ENCODE results near the gene ANKDD1A.

Gene ANKDD1A

GRCh38 chr15:64877435-64877834 is 34.3 kb upstream of the ANKDD1A start:
- peak overlapping the region; percentile 59 for H3K4me2 ChIP-seq
- no peaks in the 10 kb centered on the region for H3K27me3 ChIP-seq
- no peak overlapping the region for H3K4me3 ChIP-seq
- no peaks in the 10 kb centered on the region for H3K36me3 ChIP-seq
- peak overlapping the region; percentile 21; the same call in 1 of the 2 replicates for H3K9ac ChIP-seq
- H3K9me3 ChIP-seq, result no peaks in the 10 kb centered on the region
- no peaks in the 10 kb centered on the region for H4K20me1 ChIP-seq
- H3K27ac ChIP-seq, result peak overlapping the region; percentile 44
- peaks cover 67% of the 10 kb centered on the region for H3K4me1 ChIP-seq
- TF ChIP-seq Cebpa-rat (IDR thresholded peaks at IDR 0.05), result no peak

- no peaks in the 10 kb centered on the region for H3K9me3 ChIP-seq
- H3K27ac ChIP-seq, result peak overlapping the region; percentile 44; the same call in 1 of the 2 replicates
- H3K36me3 ChIP-seq, result no peaks in the 10 kb centered on the region
- 0 out of 2 replicates have a peak overlapping the region, but pooled peaks have one; percentile 7 for H3K9ac ChIP-seq
- H4K20me1 ChIP-seq, result no peaks in the 10 kb centered on the region
- H3K4me2 ChIP-seq, result peak overlapping the region; percentile 59
- no peaks in the 10 kb centered on the region for H3K27me3 ChIP-seq
- H3K4me1 ChIP-seq, result peaks cover 67% of the 10 kb centered on the region
- H3K4me3 ChIP-seq, result no peak overlapping the region
- no peak for TF ChIP-seq Cebpa-rat (IDR thresholded peaks at IDR 0.05)
Observed at GRCh38 chr15:64878705-64879104, 33.0 kb upstream of the ANKDD1A start.

GRCh38 chr15:64883100-64883581 is 28.6 kb upstream of the ANKDD1A start:
- Histone ChIP-seq H3K9ac (no peak overlapping the region), H3K36me3 (no peaks in the 10 kb centered on the region), H3K27me3 (no peaks in the 10 kb centered on the region), H3K4me3 (no peak overlapping the region), H3K4me1 (peaks cover 44% of the 10 kb centered on the region), H4K20me1 (no peaks in the 10 kb centered on the region), H3K9me3 (no peaks in the 10 kb centered on the region), H3K4me2 (peak overlapping the region; percentile 61), H3K27ac (no peak overlapping the region)
- no peak for TF ChIP-seq Cebpa-rat (IDR thresholded peaks at IDR 0.05)

GRCh38 chr15:64883997-64884511 is 27.6 kb upstream of the ANKDD1A start:
- Histone ChIP-seq H4K20me1 (no peaks in the 10 kb centered on the region), H3K36me3 (no peaks in the 10 kb centered on the region), H3K4me3 (no peak overlapping the region), H3K9ac (no peak overlapping the region), H3K4me2 (peak overlapping the region; percentile 61), H3K27me3 (no peaks in the 10 kb centered on the region), H3K4me1 (peaks cover 35% of the 10 kb centered on the region), H3K9me3 (no peaks in the 10 kb centered on the region), H3K27ac (no peak overlapping the region)
- no peak for TF ChIP-seq Cebpa-rat (IDR thresholded peaks at IDR 0.05)

- no peak for TF ChIP-seq Cebpa-rat (IDR thresholded peaks at IDR 0.05)
- H3K9ac ChIP-seq, result no peak overlapping the region
- H3K4me3 ChIP-seq, result no peak overlapping the region
- H4K20me1 ChIP-seq, result no peaks in the 10 kb centered on the region
- no peaks in the 10 kb centered on the region for H3K27me3 ChIP-seq
- no peak overlapping the region for H3K27ac ChIP-seq
- H3K4me1 ChIP-seq, result peaks cover 32% of the 10 kb centered on the region
- H3K36me3 ChIP-seq, result no peaks in the 10 kb centered on the region
- H3K9me3 ChIP-seq, result no peaks in the 10 kb centered on the region
- no peak overlapping the region for H3K4me2 ChIP-seq
Observed at GRCh38 chr15:64884679-64885078, 27.0 kb upstream of the ANKDD1A start.

- no peaks in the 10 kb centered on the region for H3K36me3 ChIP-seq
- TF ChIP-seq Cebpa-rat (IDR thresholded peaks at IDR 0.05), result no peak
- no peaks in the 10 kb centered on the region for H3K27me3 ChIP-seq
- H3K9me3 ChIP-seq, result no peaks in the 10 kb centered on the region
- no peak overlapping the region for H3K4me3 ChIP-seq
- H3K4me1 ChIP-seq, result peaks cover 40% of the 10 kb centered on the region
- no peak overlapping the region for H3K4me2 ChIP-seq
- no peaks in the 10 kb centered on the region for H4K20me1 ChIP-seq
- no peak overlapping the region for H3K9ac ChIP-seq
- H3K27ac ChIP-seq, result 0 out of 2 replicates have a peak overlapping the region, but pooled peaks have one; percentile 13
Observed at GRCh38 chr15:64888336-64888735, 23.4 kb upstream of the ANKDD1A start.

- no peaks in the 10 kb centered on the region for H3K27me3 ChIP-seq
- no peak for TF ChIP-seq Cebpa-rat (IDR thresholded peaks at IDR 0.05)
- peaks cover 46% of the 10 kb centered on the region for H3K4me1 ChIP-seq
- peak overlapping the region; percentile 34; the same call in 1 of the 2 replicates for H3K9ac ChIP-seq
- H3K4me2 ChIP-seq, result peak overlapping the region; percentile 96
- H3K27ac ChIP-seq, result peak overlapping the region; percentile 95
- no peaks in the 10 kb centered on the region for H3K9me3 ChIP-seq
- no peaks in the 10 kb centered on the region for H3K36me3 ChIP-seq
- H4K20me1 ChIP-seq, result no peaks in the 10 kb centered on the region
- no peak overlapping the region for H3K4me3 ChIP-seq
Observed at GRCh38 chr15:64891561-64891960, 20.1 kb upstream of the ANKDD1A start.

GRCh38 chr15:64892847-64893403 is 18.8 kb upstream of the ANKDD1A start:
- H3K9me3 ChIP-seq, result no peaks in the 10 kb centered on the region
- no peaks in the 10 kb centered on the region for H4K20me1 ChIP-seq
- H3K27ac ChIP-seq, result peak overlapping the region; percentile 95
- H3K27me3 ChIP-seq, result no peaks in the 10 kb centered on the region
- no peak for TF ChIP-seq Cebpa-rat (IDR thresholded peaks at IDR 0.05)
- H3K9ac ChIP-seq, result peak overlapping the region; percentile 80
- H3K4me2 ChIP-seq, result peak overlapping the region; percentile 96
- peak overlapping the region; percentile 62 for H3K4me3 ChIP-seq
- peaks cover 60% of the 10 kb centered on the region for H3K4me1 ChIP-seq
- no peaks in the 10 kb centered on the region for H3K36me3 ChIP-seq

DNA sequence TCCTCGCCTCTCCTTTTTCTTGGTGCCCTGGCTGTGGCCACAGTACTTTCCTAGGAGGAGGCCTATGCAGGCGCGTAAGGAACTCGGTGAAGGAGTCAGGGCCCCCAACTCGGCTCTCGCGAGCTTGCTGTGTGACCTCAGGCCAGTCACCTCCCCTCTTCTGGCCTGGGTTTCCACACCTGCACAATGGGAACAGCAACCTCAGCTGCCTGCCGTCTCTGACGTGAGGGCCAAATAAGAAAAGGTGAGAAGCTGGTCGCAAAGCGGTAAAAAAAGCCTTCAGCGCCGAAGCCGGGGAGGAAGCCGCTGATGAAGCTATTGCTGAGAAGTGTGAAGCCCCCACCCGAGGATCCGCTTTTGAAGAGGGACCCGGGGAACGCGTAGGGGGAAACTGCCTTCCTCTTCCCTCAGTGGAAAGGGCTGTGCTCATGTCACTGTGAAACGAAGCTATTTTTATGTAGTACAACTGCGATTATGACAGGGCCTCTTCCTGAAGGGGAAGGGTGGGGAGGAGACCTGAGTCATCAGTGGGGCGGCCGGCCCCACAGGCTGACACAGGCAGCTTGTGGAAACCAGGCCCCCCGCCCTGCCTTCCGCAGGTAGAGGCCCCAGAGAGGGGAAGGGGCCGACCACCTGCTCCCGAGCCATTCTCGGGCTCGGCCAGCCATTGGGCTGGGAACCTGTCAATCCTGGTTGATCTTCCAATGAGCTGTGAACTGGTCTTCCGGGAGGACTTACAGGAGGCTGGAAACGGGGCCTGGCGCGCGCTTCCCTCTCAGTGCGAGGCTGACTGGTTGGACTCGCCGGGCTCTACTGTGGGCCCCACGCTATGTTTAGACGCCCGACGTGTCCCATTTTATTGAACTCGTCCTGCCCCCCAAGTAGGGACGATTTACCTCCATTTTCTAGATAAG is 18.0 kb upstream of the ANKDD1A start:
- peak overlapping the region; percentile 95 for H3K27ac ChIP-seq
- H3K9me3 ChIP-seq, result no peaks in the 10 kb centered on the region
- H3K4me2 ChIP-seq, result peak overlapping the region; percentile 96
- H3K27me3 ChIP-seq, result no peaks in the 10 kb centered on the region
- H3K4me3 ChIP-seq, result peak overlapping the region; percentile 62
- H3K9ac ChIP-seq, result peak overlapping the region; percentile 81
- no peaks in the 10 kb centered on the region for H4K20me1 ChIP-seq
- peaks cover 67% of the 10 kb centered on the region for H3K4me1 ChIP-seq
- no peaks in the 10 kb centered on the region for H3K36me3 ChIP-seq
- no peak for TF ChIP-seq Cebpa-rat (IDR thresholded peaks at IDR 0.05)
